Fibroblast of the aortic adventitia (primary cell): Measurements from ENCODE around the gene RYK. TPM values are rescaled to one million over a fixed set of nuclear protein-coding genes. Genes with fewer than 3 reads are reported as not detected.

ENCODE experiments used
- DNase-seq: peaks from one replicate; pipeline ENCODE4 v3.0.0-alpha.2; 2010; ENCODE audit warnings: low read depth
- H3K4me3 ChIP-seq: 2 replicates; pipeline ENCODE4 v1.5.1; 2011; ENCODE audit warnings: low read depth, mild to moderate bottlenecking, control low read depth, low read length, moderate library complexity
- total RNA-seq: library from RNA; depleted of rRNA; stranded (reverse); fragments of >200 nt; gene quantifications from 2 replicates; pipeline ENCODE4 v1.2.3, GENCODE V29; 2012; ENCODE audit warnings: low replicate concordance
- TF ChIP-seq, protein P1 (sequence below): IDR thresholded peaks from 2 replicates; pipeline ENCODE4 v1.5.1; 2011; ENCODE audit warnings: mild to moderate bottlenecking, low read length, control low read depth, inconsistent platforms; ENCODE audit not compliant: insufficient read depth

RYK gene
- total RNA-seq, 1 donor: 87.2 TPM

- TF ChIP-seq, protein P1, sequence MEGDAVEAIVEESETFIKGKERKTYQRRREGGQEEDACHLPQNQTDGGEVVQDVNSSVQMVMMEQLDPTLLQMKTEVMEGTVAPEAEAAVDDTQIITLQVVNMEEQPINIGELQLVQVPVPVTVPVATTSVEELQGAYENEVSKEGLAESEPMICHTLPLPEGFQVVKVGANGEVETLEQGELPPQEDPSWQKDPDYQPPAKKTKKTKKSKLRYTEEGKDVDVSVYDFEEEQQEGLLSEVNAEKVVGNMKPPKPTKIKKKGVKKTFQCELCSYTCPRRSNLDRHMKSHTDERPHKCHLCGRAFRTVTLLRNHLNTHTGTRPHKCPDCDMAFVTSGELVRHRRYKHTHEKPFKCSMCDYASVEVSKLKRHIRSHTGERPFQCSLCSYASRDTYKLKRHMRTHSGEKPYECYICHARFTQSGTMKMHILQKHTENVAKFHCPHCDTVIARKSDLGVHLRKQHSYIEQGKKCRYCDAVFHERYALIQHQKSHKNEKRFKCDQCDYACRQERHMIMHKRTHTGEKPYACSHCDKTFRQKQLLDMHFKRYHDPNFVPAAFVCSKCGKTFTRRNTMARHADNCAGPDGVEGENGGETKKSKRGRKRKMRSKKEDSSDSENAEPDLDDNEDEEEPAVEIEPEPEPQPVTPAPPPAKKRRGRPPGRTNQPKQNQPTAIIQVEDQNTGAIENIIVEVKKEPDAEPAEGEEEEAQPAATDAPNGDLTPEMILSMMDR: peak; percentile 25
- DNase-seq: no peak
- no peak overlapping the region for H3K4me3 ChIP-seq
These were observed 60.4 kb downstream of the RYK start for GRCh38 chr3:134190250-134190649.

GRCh38 chr3:134189849-134190248 lies 60.8 kb downstream of the RYK start:
- no peak for DNase-seq
- no peak overlapping the region for H3K4me3 ChIP-seq
- TF ChIP-seq, protein P1: no peak

DNA sequence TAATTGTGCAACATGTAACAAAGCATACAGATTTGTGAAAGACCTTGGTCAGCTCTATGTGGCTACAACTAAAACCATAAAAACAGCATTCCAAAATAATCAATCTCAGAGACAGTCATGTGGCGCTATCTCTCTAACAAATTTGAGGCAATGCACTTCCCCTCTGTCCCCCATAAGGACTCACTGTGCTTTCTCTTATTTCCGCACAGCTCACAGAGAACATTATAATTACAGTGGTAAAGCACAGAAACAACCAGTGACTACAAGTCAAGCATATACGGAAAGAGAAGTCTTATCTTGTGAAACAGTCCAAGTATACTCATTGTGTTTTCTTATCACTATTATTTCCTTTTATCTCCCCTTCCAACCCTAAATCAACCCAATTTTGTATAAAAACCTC lies 64.3 kb downstream of the RYK start:
- DNase-seq: no peak
- no peak overlapping the region for H3K4me3 ChIP-seq
- TF ChIP-seq, protein P1: no peak

- DNase-seq: no peak
- TF ChIP-seq, protein P1: no peak
- no peak overlapping the region for H3K4me3 ChIP-seq
These were observed 69.9 kb downstream of the RYK start for GRCh38 chr3:134180761-134181160.

GRCh38 chr3:134179508-134179907 lies 71.2 kb downstream of the RYK start:
- DNase-seq: no peak
- TF ChIP-seq, protein P1: no peak

DNA sequence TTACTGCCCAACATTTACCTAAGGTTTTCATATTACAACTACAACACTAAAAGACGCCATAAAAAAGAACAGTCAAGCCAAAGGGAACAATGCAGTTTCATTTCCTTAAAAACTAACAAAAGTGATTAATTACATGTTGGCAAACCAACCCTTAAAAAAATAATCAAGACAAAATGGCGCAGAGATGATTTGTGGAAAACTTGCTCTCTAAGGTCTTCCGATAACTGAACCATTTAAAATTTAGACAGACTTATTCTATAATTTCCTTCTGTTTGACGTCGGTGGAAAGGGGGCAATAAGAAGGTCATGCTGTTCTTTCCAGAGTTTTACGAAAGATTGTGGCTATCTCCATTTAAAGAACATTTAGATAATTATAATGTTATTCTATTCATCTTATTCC lies 87.6 kb downstream of the RYK start:
- no peak for DNase-seq
- TF ChIP-seq, protein P1: no peak
- no peak overlapping the region for H3K4me3 ChIP-seq

More at GRCh38 chr3:134179508-134179907, 71.2 kb downstream of the RYK start:
- H3K4me3 ChIP-seq: no peak overlapping the region

DNA sequence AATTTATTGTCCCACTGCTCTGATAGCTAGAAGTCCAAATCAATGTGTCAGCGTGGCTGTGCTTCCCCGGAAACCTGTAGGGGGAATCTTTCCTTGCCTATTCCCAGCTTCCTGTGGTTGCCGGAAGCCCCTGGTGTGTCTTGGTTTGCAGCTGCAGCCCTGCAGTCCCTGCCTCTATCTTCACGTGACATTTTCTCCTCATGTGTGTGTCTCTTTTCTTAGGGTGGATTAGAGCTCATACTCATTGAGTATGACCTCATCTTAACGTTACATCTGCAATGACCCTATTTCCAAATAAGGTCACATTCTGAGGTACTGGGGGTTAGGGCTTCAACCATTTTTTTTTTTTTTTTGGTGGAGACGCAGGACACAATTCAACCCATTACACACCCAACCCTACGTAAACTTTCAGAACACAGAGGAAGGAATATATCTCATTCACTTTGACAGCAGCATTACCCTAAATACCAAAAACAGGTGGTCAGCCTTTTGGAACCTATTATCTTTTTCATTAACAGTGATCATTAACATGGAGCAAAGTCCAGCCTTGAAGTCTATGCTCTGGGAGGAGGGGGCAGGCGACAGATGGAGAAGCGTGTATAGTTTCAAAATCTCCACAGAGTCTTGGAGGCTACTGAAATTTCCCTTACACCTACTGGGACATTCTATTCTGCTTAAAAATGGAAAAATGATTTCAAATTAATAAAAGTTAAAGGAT lies 88.6 kb downstream of the RYK start:
- no peak overlapping the region for H3K4me3 ChIP-seq
- TF ChIP-seq, protein P1: no peak
- DNase-seq: no peak
